GM12892 (cell line): Measurements from ENCODE around the gene NPAS1.

Experiments
- POLR2A ChIP-seq: IDR thresholded peaks from 2 replicates; pipeline ENCODE4 v1.6.1; 2011; ENCODE audit warnings: low read depth, low read length, control low read depth
- POLR2AphosphoS5 ChIP-seq: IDR thresholded peaks from 2 replicates; pipeline ENCODE4 v1.6.1; 2011; ENCODE audit warnings: low read depth, low read length, control low read depth

DNA sequence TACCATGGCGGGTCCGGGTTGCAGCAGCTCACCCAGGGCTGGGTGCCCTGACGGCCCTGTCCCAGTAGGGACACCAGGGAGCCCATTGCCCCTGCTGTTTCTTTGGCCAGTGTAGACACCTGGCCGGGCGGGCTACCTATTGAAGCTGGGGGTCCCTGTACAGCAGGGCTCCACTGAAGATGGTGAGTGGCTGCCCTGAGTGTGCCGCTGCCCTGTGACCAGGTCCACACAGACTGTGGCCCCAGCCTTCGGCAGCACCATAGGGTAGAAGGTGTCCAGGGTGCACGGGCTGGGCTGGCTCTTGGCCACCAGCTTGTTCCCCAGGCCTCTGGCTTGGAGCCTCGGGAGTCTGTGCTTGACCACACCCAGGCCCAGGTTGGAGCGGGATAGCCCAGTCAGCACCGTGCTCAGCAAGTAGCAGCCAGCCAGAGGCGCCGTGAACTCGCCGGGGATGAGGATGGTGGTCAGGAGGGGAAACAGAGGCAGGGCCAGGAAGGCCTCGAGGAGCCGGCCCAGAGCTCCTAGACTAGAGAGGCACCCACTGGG is 25.4 kb upstream of the NPAS1 start:
- TF ChIP-seq POLR2AphosphoS5 = no peak
- TF ChIP-seq POLR2A = no peak
